Endothelial cell of umbilical vein (primary cell): Measurements from ENCODE around the gene AQP9.

Experiments
- CTCF ChIP-seq, 2 donors: IDR thresholded peaks; 1 replicate in 1 of 2; 2 replicates in 1 of 2; pipeline ENCODE4 v1.5.1; 2011; ENCODE audit warnings: low read length in 2 of 2, mild to moderate bottlenecking in 2 of 2, moderate library complexity in 2 of 2, control low read depth in 1 of 2, inconsistent platforms in 1 of 2, low read depth in 1 of 2; ENCODE audit not compliant: insufficient read depth in 1 of 2; ENCODE audit errors: extremely low read depth in 1 of 2
- POLR2AphosphoS5 ChIP-seq: IDR thresholded peaks from 2 replicates; pipeline ENCODE4 v1.6.1; 2012; ENCODE audit warnings: low read depth, mild to moderate bottlenecking, control low read depth, low read length, moderate library complexity; ENCODE audit not compliant: insufficient read depth

DNA sequence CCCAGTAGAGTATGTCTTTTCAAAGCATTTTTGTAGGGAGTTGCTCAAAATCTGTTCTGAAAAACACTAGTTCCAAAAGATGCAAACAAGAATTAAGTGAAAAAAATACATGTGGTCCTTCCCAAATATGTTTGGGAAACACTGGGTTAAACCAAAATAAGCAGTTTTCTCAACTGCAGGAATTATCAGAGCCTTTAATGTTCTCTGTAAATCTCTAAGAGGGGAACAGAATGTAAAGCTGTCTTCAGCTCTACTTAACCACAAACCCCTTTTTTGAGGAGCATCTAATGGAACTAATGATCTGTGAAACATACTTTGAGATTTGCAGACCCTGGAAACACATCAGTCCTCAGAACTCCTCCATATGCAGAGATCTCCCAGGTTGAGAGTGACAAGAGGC is 9.9 kb downstream of the AQP9 start:
- TF ChIP-seq CTCF (IDR thresholded peaks at IDR 0.05; ENCODE audit: extremely low read depth in 1 of 2, insufficient read depth in 1 of 2, low read depth in 1 of 2, low read length in 2 of 2) (no peak), POLR2AphosphoS5 (no peak)
